Ovary (tissue), 9 donors: ENCODE results near the gene MAP3K2. TPM values are rescaled to one million over a fixed set of nuclear protein-coding genes. Genes with fewer than 3 reads are reported as not detected.
"Not testable (repeated sequence)": the region's sequence is repeated elsewhere in the genome, so short reads cannot be mapped to it uniquely, and the experiment has no call there.

Experiments used
- DNase-seq, 5 donors: peaks; one replicate each; pipeline ENCODE4 v3.0.0-alpha.2; 2019 to 2020
- H3K27ac ChIP-seq, 2 donors: fragments of 200-600 bp; one replicate each; pipeline versions ENCODE4 v1.5.1 to v1.8.0; 2019 to 2022
- H3K27me3 ChIP-seq: fragments of 200-600 bp; one replicate; pipeline ENCODE4 v1.8.0; 2022
- H3K36me3 ChIP-seq: fragments of 200-600 bp; sonication (generic); one replicate; pipeline ENCODE4 v1.5.1; 2019
- H3K4me1 ChIP-seq: one replicate; pipeline ENCODE4 v1.8.1; 2013; ENCODE audit warnings: mild to moderate bottlenecking, moderate library complexity; ENCODE audit not compliant: insufficient read depth
- H3K4me3 ChIP-seq: fragments of 200-600 bp; sonication (generic); one replicate; pipeline ENCODE4 v1.5.1; 2017
- H3K9me3 ChIP-seq, 2 donors: fragments of 200-600 bp in 1 of 2; sonication (generic) in 1 of 2; one replicate each; pipeline versions ENCODE4 v1.5.1 to v1.8.1; 2013 to 2019; ENCODE audit warnings: mild to moderate bottlenecking in 1 of 2, moderate library complexity in 1 of 2
- CTCF ChIP-seq, 3 donors: fragments of 450-650 bp in 2 of 3; fragments of 200-600 bp in 1 of 3; IDR thresholded peaks; one replicate each; pipeline versions ENCODE4 v1.5.1 to v1.8.0; 2016 to 2022; ENCODE audit warnings: antibody characterized with exemption in 3 of 3, mild to moderate bottlenecking in 1 of 3
- EP300 ChIP-seq: sonication (generic); formaldehyde crosslinking; IDR thresholded peaks from one replicate; pipeline ENCODE4 v1.6.1; 2017; ENCODE audit warnings: antibody characterized with exemption
- POLR2A ChIP-seq: fragments of 450-650 bp; IDR thresholded peaks from one replicate; pipeline ENCODE4 v1.6.1; 2017; ENCODE audit warnings: antibody characterized with exemption, mild to moderate bottlenecking, moderate library complexity
- WGBS, 3 donors: extraction: QIAGEN DNeasy Blood & Tissue Kit in 1 of 3; methylation state at CpG; one replicate each; pipeline versions ENCODE4 v1.1.5 to v1.1.7; 2013 to 2017; 5-methylcytosine and 5-hydroxymethylcytosine counted together
- intact Hi-C, 4 donors: fragments of 100-400 bp; cut with DNase I; formaldehyde crosslinking; loops; one replicate each; pipeline versions ENCODE4 v1.11.0 to v1.15.1; 2022 to 2023
- polyA plus RNA-seq, 2 donors: library from polyadenylated mRNA; stranded (reverse); fragments of 200-250 nt in 1 of 2; fragments of 350-450 nt in 1 of 2; fragmentation: Illumina TruSeq in 1 of 2; extraction: RNeasy Lipid Tissue Mini Kit (QIAGEN cat#74804) in 1 of 2; gene quantifications; one replicate each; pipeline ENCODE4 v1.2.3, GENCODE V29; 2013 to 2014
- total RNA-seq, 7 donors: library from RNA; depleted of rRNA in 2 of 7; stranded (reverse); fragments of >200 nt in 2 of 7; fragmentation: NEBNext Ultra II Directional in 3 of 7; extraction: Animal tissue kit (Norgen Biotek cat#: 25700) in 3 of 7; gene quantifications; one replicate each; pipeline versions ENCODE4 v1.1.0 to v1.2.4, GENCODE V29; 2016 to 2023
- donor health status: DM: no; HTN: no; CAD: no; lungs with moderate emphysema.
- donor health status: DM: no; HTN: no; CAD: no.
- donor health status: Bipolar disorder and iron deficiency.
- donor health status: DM: yes; HTN: yes; CAD: no.
- donor health status: DM: no; HTN: no; CAD: no.
- donor health status: DM: yes; HTN: yes; CAD: no.

Gene MAP3K2
- total and polyA plus RNA-seq, 9 donors: 7.2 to 78.4 (median 55.8) TPM

DNA sequence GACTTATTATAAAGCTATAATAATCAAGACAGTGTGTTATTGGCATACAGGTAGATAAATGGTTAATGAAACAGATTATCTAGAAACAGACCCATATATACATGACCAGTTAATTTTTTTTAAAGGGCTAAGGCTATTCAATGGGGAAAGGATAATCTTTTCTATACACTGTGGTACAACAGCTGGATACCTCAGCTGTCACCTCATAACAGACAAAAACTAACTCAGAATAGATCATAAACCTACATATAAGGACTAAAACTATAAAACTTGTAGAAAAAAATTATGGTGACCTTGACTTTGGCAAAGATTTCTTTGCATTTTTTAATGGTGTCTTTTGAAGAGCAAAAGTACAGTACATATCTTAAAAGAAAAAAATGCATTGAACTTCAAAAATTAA lies 30.2 kb downstream of the MAP3K2 start:
- intact Hi-C loops: no loop called here
- no peak overlapping the region for H3K4me3 ChIP-seq
- no peaks in the 10 kb centered on the region for H3K27me3 ChIP-seq

GRCh38 chr2:127356531-127356930 lies 31.2 kb downstream of the MAP3K2 start:
- Histone ChIP-seq H3K4me3 (no peak overlapping the region), H3K27ac (no peak overlapping the region), H3K4me1 (peaks cover 3% of the 10 kb centered on the region), H3K36me3 (no peaks in the 10 kb centered on the region), H3K27me3 (no peaks in the 10 kb centered on the region), H3K9me3 (no peaks in the 10 kb centered on the region)
- TF ChIP-seq POLR2A (no peak), EP300 (no peak), CTCF (IDR thresholded peaks at IDR 0.05) (no peak)
- intact Hi-C loops: no loop called here
- no peak for DNase-seq
- 93 to 98% (median 98%) methylated on average over 3 of the region's 3 CpGs for WGBS, 3 donors

More for the DNA sequence above, 30.2 kb downstream of the MAP3K2 start:
- TF ChIP-seq EP300 (no peak), POLR2A (no peak), CTCF (IDR thresholded peaks at IDR 0.05) (no peak)
- H3K4me1 ChIP-seq: peaks cover 3% of the 10 kb centered on the region
- H3K36me3 ChIP-seq: no peaks in the 10 kb centered on the region
- H3K9me3 ChIP-seq: no peaks in the 10 kb centered on the region
- H3K27ac ChIP-seq: no peak overlapping the region
- no peak for DNase-seq

- WGBS, 3 donors: 76 to 83% (median 81%) methylated on average over 4 of the region's 4 CpGs
- TF ChIP-seq CTCF (IDR thresholded peaks at IDR 0.05) (no peak), POLR2A (no peak)
- Histone ChIP-seq H3K9me3 (no peaks in the 10 kb centered on the region), H3K27me3 (no peaks in the 10 kb centered on the region), H3K4me3 (no peak overlapping the region), H3K4me1 (peaks cover 3% of the 10 kb centered on the region), H3K36me3 (no peaks in the 10 kb centered on the region), H3K27ac (no peak overlapping the region)
- intact Hi-C loops: no loop called here
- no peak for DNase-seq
Observed at GRCh38 chr2:127355407-127356008, 32.3 kb downstream of the MAP3K2 start.

DNA sequence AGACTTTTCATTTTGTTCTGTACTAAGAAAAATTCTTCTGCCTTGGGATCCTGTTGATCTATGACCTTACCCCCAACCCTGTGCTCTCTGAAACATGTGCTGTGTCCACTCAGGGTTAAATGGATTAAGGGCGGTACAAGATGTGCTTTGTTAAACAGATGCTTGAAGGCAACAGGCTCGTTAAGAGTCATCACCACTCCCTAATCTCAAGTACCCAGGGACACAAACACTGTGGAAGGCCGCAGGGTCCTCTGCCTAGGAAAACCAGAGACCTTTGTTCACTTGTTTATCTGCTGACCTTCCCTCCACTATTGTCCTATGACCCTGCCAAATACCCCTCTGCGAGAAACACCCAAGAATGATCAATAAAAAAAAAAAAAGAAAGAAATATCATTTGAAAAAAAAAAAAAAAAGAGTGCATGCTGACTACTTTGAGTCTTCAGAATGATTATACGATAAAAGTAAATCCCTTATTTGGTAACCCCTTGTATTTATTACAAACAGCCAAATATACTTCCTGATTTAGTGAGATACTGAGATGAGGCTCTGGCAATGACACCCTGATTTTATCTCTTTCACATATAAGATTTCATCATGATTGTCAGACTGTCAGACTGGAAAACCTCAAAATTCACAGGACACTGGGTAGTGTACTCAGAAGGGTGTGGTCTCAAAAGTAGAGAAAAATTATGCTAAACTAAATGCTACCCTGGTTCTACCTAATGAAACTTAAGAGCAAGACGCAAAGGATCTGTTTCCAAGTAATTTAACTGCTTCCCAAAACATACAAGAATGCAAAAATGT lies 33.7 kb downstream of the MAP3K2 start:
- 64 to 70% (median 66%) methylated on average over 6 of the region's 6 CpGs for WGBS, 3 donors
- DNase-seq, intact Hi-C loops, H3K36me3 ChIP-seq, H3K4me3 ChIP-seq, H3K27ac ChIP-seq, H3K4me1 ChIP-seq, H3K9me3 ChIP-seq, H3K27me3 ChIP-seq: not testable (repeated sequence)

DNA sequence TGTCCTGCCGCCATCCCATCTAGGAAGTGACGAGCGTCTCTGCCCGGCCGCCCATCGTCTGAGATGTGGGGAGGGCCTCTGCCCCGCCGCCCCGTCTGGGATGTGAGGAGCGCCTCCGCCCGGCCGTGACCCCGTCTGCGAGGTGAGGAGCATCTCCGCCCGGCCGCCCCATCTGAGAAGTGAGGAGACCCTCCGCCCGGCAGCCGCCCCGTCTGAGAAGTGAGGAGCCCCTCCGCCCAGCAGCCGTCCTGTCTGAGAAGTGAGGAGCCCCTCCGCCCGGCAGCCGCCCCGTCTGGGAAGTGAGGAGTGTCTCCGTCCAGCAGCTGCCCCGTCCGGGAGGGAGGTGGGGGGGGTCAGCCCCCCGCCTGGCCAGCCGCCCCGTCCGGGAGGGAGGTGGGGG lies 34.6 kb downstream of the MAP3K2 start:
- H3K27ac ChIP-seq, H3K27me3 ChIP-seq, H3K36me3 ChIP-seq, H3K4me3 ChIP-seq, DNase-seq, intact Hi-C loops, H3K4me1 ChIP-seq, H3K9me3 ChIP-seq: not testable (repeated sequence)
- 96 to 98% (median 96%) methylated on average over 30 to 35 of the region's 35 CpGs for WGBS, 3 donors
